K562 treated with DMSO at 1 percent for 24 hours (cell line): ENCODE results near the gene PCDHGB2. TPM values are rescaled to one million over a fixed set of nuclear protein-coding genes. Genes with fewer than 3 reads are reported as not detected.

Experiments used
- total RNA-seq: library from RNA; unstranded; fragments of 300-600 nt; gene quantifications from 2 replicates; pipeline ENCODE4 v1.2.3, GENCODE V29; 2022; ENCODE audit warnings: low read depth; ENCODE audit not compliant: insufficient read depth

The PCDHGB2 gene
- total RNA-seq = 0.51 and 0.63 TPM in 2 replicates

DNA sequence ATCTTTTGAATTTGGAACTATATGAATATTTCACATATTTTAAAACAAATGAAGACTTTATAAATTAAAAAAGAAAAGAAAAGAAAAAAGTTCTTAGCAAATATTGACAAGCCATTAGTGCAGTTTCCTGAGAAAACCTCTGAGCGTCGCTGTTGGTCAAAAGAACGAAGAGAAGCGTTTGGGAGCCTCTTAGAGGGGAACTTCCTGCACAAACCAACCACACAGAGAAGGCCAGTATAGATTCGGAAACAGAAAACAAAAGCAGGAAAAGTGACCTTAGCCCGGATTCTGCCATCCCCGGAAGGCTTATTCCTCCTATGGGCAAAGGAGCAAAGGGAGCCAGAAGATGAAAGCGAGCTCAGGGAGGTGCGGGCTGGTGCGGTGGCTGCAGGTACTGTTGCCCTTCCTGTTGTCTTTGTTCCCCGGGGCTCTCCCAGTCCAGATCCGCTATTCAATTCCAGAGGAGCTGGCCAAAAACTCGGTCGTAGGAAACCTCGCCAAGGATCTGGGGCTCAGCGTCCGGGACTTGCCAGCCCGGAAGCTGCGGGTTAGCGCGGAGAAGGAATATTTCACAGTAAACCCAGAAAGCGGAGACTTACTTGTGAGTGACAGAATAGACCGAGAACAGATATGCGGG is at the start of gene PCDHGB2:
Gene PCDHGB2 (plus strand): TSS at position 205 of the 637 bp plus-strand sequence. CDS start 142 bp downstream, at position 347.

DNA sequence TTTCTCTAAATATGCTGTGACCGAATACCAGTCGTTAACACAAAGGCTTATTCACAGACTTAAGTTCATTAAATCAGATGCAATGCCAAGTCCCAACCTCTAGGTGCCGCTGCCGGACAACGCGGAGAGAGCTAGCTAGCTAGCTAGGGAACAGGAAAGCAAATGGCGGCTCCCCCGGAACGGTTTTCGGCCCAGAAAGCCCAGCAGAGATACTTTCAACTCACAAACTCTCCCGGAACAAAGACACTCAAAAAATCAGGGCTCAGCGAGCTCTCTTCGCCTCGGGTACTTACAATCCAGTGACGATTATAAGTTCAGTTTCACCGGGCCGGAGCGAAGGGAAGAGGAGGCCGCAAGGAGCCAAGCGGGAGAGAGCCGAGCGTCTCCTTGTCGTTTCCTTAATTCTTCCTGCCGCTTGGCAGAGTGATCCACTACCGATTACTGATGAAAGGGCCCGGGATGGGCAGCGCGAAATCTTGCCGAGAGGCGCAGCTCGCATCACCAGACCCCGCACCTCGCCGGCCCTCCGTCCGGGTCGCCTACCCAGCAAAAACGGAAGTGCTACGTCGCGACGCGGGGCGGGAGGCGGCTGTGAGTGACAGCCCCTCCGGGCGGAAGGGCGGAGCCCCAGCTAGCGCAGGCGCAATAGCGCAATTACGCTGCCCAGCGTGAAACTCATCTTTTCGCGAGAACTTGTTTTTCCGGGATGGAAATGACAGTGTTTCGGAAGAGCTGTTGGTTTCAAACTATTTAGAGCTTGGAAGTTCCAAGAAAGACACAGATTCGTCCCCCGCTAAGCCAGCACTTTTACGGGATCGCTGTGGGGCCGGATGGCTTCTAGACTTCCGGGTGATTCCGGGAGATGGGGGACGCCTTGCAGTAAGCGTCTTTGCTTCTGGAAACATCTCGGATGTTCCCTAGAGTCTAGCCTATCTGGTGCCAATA is 39.3 kb upstream of the PCDHGB2 start, which contains the start of gene TAF7:
Gene TAF7 (minus strand): TSS at position 560 of the 945 bp plus-strand sequence. CDS start 740 bp downstream, outside the sequence.

DNA sequence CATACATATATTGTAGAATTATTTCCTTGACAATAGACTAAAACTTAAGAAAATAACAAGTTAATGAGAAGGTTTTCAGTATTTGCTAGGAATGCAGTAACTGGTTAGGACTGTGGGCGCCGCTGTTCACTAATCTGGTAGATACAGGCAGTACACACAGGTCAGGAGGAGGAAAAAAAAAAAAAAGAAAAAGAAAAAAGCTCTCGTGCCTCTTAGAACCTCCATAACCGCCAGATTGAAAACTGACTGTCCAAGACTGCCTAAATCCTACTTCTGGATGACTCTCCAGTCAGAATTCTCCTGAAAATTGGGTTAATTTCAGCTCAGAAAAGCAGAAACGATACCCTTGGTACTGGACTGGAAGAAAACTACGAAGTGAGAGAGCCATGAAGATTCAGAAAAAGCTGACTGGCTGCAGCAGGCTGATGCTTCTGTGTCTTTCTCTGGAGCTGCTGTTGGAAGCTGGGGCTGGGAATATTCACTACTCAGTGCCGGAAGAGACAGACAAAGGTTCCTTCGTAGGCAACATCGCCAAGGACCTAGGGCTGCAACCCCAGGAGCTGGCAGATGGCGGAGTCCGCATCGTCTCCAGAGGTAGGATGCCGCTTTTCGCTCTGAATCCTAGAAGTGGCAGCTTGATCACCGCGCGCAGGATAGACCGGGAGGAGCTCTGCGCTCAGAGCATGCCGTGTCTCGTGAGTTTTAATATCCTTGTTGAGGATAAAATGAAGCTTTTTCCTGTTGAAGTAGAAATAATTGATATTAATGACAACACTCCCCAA is 29.3 kb upstream of the PCDHGB2 start, which contains the start of gene PCDHGA1:
Gene PCDHGA1 (plus strand): TSS at position 216 of the 782 bp plus-strand sequence.

DNA sequence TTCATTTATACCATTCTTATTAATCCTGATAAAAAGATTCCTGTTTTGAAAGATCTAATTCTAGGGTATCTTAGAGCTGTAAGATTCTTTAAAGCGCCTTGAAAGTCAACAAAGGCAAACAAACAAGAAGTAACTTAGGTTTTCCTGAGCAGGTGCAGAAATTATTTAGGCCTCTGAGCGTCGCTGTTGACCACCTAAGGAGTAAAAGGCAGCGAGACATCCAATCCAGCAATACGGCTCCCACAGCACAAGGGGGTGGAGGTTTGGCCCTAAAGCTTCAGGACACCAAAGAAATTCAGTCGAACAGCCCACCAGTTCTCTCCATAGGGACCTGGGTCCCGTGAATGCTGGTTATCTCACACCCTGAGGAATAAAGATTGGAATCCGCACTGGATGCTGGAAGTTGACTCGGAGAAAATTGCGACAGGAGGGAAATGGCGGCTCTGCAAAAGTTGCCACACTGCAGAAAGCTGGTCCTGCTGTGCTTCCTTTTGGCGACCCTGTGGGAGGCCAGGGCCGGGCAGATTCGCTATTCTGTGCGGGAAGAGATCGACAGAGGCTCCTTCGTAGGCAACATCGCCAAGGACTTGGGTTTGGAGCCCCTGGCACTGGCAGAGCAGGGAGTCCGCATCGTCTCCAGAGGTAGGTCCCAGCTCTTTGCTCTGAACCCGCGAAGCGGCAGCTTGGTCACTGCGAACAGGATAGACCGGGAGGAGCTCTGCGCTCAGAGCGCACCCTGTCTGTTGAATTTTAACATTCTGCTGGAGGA is 21.1 kb upstream of the PCDHGB2 start, which contains the start of gene PCDHGA2:
Gene PCDHGA2 (plus strand): TSS at position 223 of the 769 bp plus-strand sequence.

DNA sequence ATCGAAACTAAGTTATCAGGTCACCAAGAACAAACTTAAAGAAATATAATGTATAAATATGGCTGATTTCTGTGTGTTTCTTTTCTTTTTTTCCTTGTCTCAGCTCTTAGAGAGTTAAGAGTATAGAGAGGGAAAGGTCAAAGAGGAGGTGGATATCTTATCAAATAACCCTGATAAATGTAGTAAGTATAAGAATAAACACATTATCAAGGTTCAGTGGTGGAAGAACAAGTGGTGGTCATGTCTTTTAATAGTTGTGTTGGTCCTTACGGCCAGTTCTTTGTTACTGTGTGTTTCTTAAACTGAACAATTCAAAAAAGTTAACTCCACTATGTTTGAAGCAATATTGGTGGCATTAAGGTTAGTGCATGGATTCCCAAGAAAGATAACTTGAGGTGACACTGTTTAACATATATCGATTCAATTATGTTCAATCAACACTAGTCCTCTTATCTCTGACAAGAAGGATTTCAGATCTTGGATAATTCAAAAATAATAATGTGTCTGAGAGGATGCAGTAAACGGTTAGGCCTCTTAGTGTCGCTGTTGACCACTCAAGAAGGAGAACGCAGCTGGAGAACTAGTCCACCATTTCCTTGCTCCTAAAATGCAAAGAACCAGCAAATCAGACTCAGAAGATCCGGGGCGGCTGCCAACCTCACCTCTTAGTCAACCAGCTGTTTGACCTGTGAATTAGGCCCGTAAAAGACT is 16.4 kb upstream of the PCDHGB2 start, which contains the start of gene PCDHGA3:
Gene PCDHGA3 (plus strand): TSS at position 588 of the 711 bp plus-strand sequence. CDS start 205 bp downstream, outside the sequence.

DNA sequence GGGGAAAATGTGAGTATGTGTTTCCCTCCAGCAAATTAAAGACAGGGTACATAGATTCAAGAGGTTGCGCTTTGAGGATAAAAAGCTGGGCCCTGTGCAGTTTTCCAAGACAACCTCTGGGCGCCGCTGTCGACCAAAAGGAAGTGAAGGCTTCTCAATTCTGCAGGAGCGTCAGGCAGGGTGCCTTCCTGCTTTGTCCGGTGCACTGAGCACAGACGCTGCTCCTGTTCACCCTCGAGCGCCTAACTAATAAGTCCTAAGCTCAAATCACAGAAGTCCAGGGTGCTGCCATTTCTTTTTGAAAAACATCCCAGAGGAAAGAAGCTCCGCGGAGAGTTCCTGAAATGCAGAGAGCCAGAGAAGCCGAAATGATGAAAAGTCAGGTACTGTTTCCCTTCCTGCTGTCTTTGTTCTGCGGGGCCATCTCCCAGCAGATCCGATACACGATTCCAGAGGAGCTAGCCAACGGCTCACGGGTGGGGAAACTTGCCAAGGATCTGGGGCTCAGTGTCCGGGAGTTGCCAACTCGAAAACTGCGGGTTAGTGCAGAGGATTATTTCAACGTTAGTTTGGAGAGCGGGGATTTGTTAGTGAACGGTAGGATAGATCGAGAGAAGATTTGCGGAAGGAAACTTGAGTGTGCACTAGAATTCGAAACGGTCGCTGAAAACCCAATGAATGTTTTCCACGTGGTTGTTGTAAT is 9.7 kb upstream of the PCDHGB2 start, which contains the start of gene PCDHGB1:
Gene PCDHGB1 (plus strand): TSS at position 183 of the 703 bp plus-strand sequence. CDS start 162 bp downstream, at position 345.

DNA sequence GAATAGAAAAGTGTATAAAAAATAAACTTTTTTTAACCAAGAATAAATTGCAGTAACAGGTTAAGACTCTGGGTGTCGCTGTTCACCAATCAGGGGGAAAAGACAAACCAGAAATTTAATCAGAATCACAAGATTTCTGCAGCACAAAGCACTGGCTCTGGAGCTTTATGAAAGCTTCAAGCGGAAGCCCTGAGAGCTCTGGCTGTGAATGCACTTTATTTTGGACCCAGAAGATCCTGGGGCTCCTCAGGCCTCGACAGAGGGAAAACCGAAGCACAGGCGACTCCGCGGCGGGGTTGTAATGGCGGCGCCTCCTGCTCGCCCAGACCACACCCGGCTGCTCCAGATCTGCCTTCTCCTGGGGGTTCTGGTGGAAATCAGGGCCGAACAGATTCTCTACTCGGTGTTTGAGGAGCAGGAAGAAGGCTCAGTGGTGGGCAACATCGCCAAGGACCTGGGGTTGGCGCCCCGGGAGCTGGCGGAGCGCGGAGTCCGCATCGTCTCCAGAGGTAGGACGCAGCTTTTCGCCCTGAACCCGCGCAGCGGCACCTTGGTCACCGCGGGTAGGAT is 4.8 kb upstream of the PCDHGB2 start, which contains the start of gene PCDHGA4:
Gene PCDHGA4 (plus strand): TSS at position 122 of the 570 bp plus-strand sequence. CDS start 87 bp downstream, at position 209.

DNA sequence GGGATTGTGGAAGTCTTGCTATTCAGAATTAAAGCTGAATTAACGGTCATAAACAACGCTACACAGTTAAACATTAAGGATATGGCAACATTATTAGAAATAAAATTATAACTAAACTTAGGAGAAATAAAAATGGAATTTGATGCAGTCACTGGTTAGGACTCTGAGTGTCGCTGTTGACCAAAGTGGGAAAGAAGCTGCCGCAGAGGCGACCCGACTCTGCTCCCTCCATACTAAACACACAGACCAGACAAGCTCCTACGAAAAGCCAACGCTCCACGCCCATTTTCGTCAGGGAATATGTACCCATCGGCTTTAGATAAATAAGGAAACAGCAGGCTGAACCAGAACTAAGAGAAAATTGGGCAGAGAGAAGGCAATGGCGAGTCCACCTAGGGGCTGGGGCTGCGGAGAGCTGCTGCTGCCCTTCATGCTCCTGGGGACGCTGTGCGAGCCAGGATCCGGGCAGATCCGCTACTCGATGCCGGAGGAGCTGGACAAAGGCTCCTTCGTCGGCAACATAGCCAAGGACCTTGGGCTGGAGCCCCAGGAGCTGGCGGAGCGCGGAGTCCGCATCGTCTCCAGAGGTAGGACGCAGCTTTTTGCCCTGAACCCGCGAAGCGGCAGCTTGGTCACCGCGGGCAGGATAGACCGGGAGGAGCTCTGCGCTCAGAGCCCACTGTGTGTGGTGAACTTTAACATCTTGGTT is 4.3 kb downstream of the PCDHGB2 start, which contains the start of gene PCDHGA5:
Gene PCDHGA5 (plus strand): TSS at position 211 of the 709 bp plus-strand sequence. CDS start 169 bp downstream, at position 380.

DNA sequence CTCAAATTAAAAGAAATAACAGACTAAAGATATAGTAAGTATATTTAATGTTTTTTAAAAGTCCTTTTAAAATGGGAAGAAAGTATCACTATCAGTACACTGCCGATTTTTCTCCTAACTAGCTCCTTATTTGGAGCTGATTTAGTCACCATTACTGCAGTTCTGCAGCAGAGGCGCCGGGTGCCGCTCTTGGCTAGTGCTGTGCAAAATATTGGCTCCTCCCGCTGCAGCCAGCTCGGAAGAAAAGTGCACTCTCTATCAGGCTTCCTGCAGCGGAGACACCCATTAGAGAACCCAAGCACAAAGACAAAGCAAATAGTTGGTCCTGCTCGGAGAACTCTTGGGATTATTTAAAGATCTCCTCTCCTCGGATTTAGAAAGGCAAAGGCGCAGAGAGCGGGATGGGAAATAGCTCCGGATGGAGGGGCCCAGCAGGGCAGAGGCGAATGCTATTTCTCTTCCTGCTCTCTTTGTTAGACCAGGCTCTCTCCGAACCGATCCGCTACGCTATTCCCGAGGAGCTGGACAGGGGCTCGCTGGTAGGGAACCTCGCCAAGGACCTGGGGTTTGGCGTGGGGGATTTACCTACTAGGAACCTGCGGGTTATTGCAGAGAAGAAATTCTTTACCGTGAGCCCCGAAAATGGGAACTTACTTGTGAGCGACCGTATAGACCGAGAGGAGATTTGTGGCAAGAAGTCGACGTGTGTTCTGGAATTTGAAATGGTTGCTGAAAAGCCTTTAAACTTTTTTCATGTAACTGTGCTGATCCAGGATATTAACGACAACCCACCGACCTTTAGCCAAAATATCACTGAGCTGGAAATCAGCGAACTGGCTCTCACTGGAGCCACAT is 10.4 kb downstream of the PCDHGB2 start, which contains the start of gene PCDHGB3:
Gene PCDHGB3 (plus strand): TSS at position 249 of the 855 bp plus-strand sequence. CDS start 153 bp downstream, at position 402.

DNA sequence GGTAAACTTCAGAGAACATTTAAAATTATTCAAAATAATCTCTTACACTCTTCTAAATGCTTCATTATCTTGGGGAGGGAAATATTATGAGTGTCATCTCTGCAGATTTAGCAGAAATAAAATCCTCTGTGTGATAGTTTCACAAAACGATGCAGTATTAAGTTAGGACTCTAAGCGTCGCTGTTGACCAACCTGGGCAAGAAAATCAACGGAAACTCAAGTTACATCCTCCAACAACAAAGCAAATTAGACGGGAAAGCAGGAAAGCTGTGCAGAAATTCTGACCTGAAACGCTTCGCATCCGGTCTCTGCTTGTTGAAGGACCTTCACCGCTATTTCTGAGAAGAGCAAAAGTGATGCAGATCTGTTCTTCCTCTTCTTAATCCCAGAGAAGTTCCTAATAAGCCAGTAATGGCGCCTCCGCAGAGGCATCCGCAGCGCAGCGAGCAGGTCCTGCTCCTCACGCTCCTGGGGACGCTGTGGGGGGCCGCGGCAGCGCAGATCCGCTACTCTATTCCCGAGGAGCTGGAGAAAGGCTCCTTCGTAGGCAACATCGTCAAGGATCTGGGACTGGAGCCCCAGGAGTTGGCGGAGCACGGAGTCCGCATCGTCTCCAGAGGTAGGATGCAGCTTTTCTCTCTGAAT is 14.0 kb downstream of the PCDHGB2 start, which contains the start of gene PCDHGA6:
Gene PCDHGA6 (plus strand): TSS at position 219 of the 645 bp plus-strand sequence. CDS start 193 bp downstream, at position 412.

DNA sequence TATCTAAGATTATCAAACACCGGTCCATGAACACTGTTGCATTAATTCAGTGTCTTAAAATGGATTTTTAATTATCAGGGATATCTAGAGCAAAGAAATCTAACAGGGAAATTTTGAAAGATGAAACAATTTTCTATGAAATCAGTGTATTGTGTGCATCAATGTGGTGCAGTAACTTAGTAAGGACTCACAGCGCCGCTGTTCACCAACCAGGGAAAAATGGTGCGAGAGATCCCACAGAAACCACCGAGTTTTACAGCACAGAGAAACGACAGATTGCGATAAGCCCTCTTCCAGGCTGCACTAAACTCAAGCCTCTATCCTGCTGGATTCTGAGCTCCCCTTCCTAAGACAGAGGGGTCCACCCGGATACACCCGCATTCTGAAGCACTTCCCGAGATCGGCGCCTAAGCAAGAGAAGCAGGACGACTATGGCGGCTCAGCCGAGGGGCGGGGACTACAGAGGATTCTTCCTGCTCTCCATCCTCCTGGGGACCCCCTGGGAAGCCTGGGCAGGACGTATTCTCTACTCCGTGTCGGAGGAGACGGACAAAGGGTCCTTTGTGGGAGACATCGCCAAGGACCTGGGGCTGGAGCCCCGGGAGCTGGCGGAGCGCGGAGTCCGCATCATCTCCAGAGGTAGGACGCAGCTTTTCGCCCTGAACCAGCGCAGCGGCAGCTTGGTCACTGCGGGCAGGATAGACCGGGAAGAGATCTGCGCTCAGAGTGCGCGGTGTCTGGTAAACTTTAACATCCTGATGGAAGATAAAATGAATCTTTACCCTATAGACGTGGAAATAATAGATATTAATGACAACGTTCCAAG is 22.9 kb downstream of the PCDHGB2 start, which contains the start of gene PCDHGA7:
Gene PCDHGA7 (plus strand): TSS at position 274 of the 826 bp plus-strand sequence. CDS start 158 bp downstream, at position 432.

DNA sequence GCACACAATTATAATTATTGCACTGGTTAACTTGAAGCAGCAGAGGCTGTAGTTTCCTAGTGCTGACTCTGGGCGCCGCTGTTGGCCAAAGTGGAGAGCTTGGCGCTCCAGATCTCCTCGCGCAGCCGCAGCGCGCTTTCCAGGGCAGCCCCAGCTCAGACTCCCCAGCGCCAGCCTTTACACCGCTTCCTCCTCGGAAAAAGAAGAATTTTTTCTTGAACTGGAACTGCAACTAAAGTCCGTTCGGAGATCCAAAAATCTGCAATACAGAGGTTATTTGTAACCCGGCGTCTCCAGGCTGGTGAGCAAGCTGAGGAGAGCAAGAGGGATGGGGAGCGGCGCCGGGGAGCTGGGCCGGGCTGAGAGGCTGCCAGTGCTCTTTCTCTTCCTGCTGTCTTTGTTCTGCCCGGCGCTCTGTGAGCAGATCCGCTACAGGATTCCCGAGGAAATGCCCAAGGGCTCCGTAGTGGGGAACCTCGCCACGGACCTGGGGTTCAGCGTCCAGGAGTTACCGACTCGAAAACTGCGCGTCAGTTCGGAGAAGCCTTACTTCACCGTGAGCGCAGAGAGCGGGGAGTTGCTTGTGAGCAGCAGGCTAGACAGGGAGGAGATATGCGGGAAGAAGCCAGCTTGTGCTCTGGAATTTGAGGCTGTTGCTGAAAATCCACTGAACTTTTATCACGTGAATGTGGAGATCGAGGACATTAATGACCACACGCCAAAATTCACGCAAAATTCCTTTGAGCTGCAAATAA is 27.9 kb downstream of the PCDHGB2 start, which contains the start of gene PCDHGB4:
Gene PCDHGB4 (plus strand): TSS at position 142 of the 755 bp plus-strand sequence. CDS start 187 bp downstream, at position 329.

DNA sequence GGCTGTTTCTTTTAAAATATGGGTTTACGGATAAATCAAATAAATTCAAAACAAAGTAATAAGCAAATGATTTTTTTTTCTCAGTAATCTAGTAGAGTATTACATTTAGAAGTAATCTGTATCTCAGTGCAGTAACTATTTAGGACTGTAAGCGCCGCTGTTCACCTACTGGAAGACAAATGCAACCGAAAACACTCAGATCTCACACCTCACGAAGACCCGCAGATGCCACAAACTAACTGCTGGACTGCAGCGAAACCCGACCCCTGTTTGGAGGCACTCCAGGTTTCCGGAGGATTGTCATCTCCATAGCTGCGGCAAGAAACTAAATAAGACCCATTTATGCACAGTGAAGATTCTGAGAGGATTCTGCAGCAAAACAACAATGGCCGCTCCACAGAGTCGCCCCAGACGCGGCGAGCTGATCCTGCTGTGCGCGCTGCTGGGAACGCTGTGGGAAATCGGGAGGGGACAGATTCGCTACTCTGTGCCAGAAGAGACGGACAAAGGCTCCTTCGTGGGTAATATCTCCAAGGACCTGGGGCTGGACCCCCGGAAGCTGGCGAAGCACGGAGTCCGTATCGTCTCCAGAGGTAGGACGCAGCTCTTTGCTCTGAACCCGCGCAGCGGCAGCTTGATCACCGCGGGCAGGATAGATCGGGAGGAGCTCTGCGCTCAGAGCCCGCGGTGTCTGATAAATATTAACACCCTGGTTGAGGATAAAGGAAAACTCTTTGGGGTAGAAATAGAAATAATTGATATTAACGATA is 32.8 kb downstream of the PCDHGB2 start, which contains the start of gene PCDHGA8:
Gene PCDHGA8 (plus strand): TSS at position 205 of the 770 bp plus-strand sequence. CDS start 181 bp downstream, at position 386.

